Muscle layer of duodenum (tissue), 2 donors: ENCODE data around the gene CCDC85A.

Source experiments
- H3K27ac ChIP-seq: one replicate; pipeline ENCODE4 v1.7.0; 2013; ENCODE audit warnings: mild to moderate bottlenecking, low read length
- H3K27me3 ChIP-seq: one replicate; pipeline ENCODE4 v1.7.0; 2013; ENCODE audit warnings: low read depth, mild to moderate bottlenecking, control low read depth, low read length
- H3K36me3 ChIP-seq, 2 donors: one replicate each; pipeline ENCODE4 v1.7.0; 2013; ENCODE audit warnings: low read length in 2 of 2, control low read depth in 1 of 2, mild to moderate bottlenecking in 1 of 2; ENCODE audit not compliant: insufficient read depth in 2 of 2, control insufficient read depth in 1 of 2
- H3K4me1 ChIP-seq, 2 donors: one replicate each; pipeline ENCODE4 v1.7.0; 2013; ENCODE audit warnings: low read length in 2 of 2, mild to moderate bottlenecking in 2 of 2, control low read depth in 1 of 2, moderate library complexity in 1 of 2; ENCODE audit not compliant: insufficient read depth in 2 of 2, control insufficient read depth in 1 of 2
- H3K4me3 ChIP-seq, 2 donors: one replicate each; pipeline ENCODE4 v1.7.0; 2013; ENCODE audit warnings: low read length in 2 of 2, low read depth in 1 of 2, mild to moderate bottlenecking in 1 of 2
- H3K9me3 ChIP-seq, 2 donors: one replicate each; pipeline ENCODE4 v1.7.0; 2013; ENCODE audit warnings: low read length in 2 of 2, control low read depth in 1 of 2, mild to moderate bottlenecking in 1 of 2; ENCODE audit not compliant: control insufficient read depth in 1 of 2
- donor health status: healthy.

CCDC85A gene

DNA sequence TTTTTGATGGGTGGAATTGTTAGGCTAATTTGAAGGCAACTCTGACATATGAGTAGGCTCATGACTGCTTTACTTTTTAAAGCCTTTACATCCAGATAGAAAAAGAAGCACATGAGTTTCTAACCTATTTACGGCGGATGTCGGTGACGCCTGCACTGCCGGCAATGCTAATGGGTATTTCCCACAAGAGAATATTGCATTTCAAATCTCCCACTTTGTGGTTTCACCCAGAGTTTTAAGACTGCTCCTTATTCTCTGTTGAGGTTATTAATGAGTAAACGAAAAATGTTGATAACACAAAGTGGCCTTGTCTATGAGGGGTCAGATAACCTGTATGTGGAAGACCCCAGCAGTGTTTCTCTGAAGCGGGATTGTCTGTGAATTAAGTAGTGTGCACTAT lies 14.0 kb downstream of the CCDC85A start:
- Histone ChIP-seq H3K9me3 (no peaks in the 10 kb centered on the region), H3K27ac (no peak overlapping the region), H3K4me3 (no peak overlapping the region), H3K36me3 (no peaks in the 10 kb centered on the region), H3K4me1 (no peaks in the 10 kb centered on the region), H3K27me3 (no peaks in the 10 kb centered on the region)

DNA sequence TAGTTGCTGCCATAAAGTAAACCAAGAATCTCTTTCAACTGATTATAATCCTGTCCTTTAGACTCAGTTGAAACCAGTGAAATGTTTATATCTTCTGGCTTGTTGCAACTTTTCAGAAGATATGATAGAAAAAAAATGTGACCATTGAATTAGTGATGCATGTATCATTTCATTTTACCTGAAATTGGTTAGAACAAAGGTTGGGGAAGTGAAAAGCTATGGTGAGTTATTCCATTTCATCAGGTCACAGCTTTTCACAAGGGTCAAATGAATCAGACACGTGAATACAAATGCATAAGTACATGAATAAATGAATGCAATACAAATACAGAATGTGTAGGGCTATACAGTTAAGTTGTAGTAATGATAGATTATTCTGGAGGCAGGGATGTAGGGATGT lies 15.1 kb downstream of the CCDC85A start:
- Histone ChIP-seq H3K27ac (no peak overlapping the region), H3K9me3 (no peaks in the 10 kb centered on the region), H3K27me3 (no peaks in the 10 kb centered on the region), H3K36me3 (no peaks in the 10 kb centered on the region), H3K4me3 (no peak overlapping the region), H3K4me1 (no peaks in the 10 kb centered on the region)

DNA sequence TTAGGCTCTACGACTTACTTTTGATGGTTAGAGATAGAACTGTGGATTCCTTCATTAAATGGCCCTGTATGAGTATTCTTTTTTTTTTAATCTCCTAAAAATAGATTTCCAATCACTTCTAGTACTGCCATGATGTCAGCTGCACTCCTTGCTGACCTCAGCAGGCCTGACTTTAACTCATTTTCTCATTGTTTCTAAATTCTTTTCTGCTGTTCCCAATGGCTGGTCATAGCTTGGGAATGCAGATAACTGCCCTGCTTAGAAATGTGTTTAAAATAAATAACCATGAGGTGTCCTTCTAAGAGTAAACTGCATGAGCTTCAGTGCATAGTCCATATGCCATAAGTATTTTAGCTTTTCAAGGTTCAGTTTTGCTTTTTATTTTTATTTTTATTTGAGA lies 15.7 kb downstream of the CCDC85A start:
- Histone ChIP-seq H3K27me3 (no peaks in the 10 kb centered on the region), H3K4me1 (no peaks in the 10 kb centered on the region), H3K9me3 (no peaks in the 10 kb centered on the region), H3K27ac (no peak overlapping the region), H3K4me3 (no peak overlapping the region), H3K36me3 (no peaks in the 10 kb centered on the region)

DNA sequence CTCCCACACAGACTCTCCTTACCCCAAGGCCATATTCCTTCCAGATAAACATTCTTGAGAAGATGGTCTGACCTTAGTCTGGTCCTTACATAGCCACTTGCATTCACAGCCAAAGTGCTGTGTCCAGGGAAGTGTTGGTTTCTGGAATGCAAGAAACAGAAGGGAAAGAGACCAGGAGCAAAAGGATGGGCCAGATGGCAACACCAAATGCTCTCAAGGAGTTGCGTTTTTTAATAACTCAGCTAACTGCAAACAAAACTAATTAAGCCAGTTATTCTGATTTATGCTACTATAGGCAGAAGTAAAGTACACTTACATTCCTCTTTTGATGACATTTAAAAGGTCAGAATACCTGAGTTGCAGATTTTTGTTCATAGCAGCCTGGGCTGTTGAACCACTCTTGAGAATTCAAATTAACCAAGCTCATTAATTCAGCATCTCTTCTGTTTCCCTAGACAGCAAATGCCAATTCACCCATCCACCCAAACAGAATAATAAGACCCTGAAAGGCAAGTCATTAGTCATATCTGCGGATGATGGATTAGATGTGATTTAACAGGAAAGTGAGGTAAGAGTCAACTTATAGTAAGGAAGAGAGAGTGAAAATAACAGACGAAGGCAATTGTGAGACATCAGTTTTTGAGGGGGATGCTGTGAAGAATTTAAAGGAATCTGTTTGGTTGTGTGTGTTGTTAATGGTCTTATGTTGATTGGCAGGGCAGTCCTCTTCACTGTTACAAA lies 18.8 kb downstream of the CCDC85A start:
- Histone ChIP-seq H3K27me3 (no peaks in the 10 kb centered on the region), H3K4me1 (no peaks in the 10 kb centered on the region), H3K9me3 (no peaks in the 10 kb centered on the region), H3K4me3 (no peak overlapping the region), H3K36me3 (no peaks in the 10 kb centered on the region), H3K27ac (no peak overlapping the region)

DNA sequence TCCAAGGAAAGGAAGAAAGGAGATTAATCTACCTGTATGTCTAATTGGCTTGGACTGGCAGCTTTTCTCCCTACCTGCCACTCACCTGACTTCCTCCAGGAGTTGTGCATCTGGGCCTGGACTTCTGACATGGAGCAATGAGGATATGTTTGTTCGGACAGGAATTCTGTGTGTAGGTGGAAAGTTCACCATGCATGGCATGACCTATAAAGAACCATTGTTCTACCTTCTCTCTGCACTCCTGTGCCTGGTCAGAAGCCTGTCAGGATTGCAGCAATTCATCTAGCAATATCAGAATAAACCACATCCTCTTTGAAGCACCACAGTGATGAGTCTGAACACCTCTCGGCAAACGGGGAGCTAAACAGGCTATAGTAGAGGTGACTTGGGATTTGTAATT lies 20.8 kb downstream of the CCDC85A start:
- no peaks in the 10 kb centered on the region for H3K27me3 ChIP-seq
- H3K9me3 ChIP-seq: no peaks in the 10 kb centered on the region
- no peak overlapping the region for H3K4me3 ChIP-seq
- H3K4me1 ChIP-seq: no peaks in the 10 kb centered on the region
- no peaks in the 10 kb centered on the region for H3K36me3 ChIP-seq
- H3K27ac ChIP-seq: no peak overlapping the region

DNA sequence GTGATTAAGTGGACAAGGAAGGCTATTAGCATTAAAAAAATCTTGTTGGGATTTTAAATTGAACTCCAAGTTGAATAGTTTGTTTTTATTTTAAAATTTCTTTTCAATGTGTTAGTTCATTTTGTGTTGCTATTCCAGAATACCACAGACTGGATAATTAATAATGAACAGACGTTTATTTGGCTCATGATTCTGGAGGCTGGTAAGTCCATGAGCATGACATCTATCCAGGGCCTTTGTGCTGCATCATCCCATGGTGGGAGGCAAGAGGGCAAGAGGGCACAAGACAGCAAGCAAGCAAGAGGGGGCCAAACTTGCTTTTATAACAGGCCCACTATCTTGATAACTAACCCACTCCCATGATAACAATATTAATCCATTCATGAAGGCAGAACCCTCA lies 22.5 kb downstream of the CCDC85A start:
- Histone ChIP-seq H3K4me1 (no peaks in the 10 kb centered on the region), H3K27ac (no peak overlapping the region), H3K27me3 (no peaks in the 10 kb centered on the region), H3K4me3 (no peak overlapping the region), H3K36me3 (no peaks in the 10 kb centered on the region), H3K9me3 (no peaks in the 10 kb centered on the region)

DNA sequence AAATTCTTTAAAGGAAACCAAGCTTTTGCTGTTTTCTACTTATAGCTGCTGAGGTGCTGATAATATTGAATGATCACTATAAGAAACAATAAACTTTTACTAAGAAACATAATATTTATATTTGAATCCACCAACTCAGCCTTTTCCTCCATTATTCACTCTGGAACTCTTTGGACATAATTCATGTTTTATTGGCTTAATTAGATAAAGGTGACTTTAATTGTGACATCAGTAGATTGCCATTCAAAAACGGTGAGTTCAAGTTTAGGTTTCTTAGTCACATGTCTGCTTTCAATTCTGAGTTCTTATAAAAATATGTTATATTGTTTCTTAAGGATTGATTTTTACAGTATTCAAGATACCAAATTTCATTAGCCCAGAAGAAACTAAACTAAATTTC lies 24.0 kb downstream of the CCDC85A start:
- Histone ChIP-seq H3K27ac (no peak overlapping the region), H3K9me3 (no peaks in the 10 kb centered on the region), H3K4me3 (no peak overlapping the region), H3K27me3 (no peaks in the 10 kb centered on the region), H3K4me1 (no peaks in the 10 kb centered on the region), H3K36me3 (no peaks in the 10 kb centered on the region)

DNA sequence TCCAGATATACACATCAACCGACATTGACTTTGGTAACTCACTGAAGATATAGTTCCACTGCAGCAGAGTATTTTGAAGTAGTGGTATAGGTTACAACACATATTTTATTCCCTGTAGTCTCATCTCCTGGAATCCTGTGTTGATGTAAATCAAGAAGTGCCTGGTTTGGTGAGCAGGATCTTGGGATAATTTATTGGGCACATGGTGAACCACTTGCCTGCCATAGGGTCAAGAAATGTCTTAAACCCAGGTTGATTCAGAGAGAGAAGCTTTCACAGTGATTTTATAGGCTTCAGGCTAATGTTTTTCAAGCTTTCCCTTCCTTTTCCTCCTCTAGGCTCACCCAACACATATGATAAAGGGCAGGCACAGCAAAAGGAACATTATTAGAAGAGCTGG lies 24.6 kb downstream of the CCDC85A start:
- no peaks in the 10 kb centered on the region for H3K27me3 ChIP-seq
- H3K36me3 ChIP-seq: no peaks in the 10 kb centered on the region
- H3K9me3 ChIP-seq: no peaks in the 10 kb centered on the region
- no peak overlapping the region for H3K4me3 ChIP-seq
- no peak overlapping the region for H3K27ac ChIP-seq
- H3K4me1 ChIP-seq: no peaks in the 10 kb centered on the region

DNA sequence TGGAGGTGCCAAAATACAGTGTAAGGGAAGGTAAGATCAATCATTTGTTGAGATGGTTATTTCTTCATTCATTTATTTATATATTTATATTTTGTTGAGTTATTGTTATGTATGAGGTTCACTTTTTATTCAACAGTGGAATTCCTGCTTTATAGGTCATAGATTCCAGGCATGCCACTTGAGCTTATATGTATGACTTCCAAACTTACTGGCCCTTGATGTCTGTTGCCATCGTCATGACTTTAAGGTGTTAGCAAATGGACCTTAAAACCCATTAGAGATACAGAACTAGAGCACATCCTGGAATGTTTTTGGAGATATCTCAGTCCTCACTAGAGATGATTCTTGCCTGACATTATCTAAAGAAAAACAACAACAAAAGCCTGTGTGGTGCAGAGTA lies 25.9 kb downstream of the CCDC85A start:
- Histone ChIP-seq H3K36me3 (no peaks in the 10 kb centered on the region), H3K4me1 (no peaks in the 10 kb centered on the region), H3K4me3 (no peak overlapping the region), H3K27me3 (no peaks in the 10 kb centered on the region), H3K27ac (no peak overlapping the region), H3K9me3 (no peaks in the 10 kb centered on the region)

DNA sequence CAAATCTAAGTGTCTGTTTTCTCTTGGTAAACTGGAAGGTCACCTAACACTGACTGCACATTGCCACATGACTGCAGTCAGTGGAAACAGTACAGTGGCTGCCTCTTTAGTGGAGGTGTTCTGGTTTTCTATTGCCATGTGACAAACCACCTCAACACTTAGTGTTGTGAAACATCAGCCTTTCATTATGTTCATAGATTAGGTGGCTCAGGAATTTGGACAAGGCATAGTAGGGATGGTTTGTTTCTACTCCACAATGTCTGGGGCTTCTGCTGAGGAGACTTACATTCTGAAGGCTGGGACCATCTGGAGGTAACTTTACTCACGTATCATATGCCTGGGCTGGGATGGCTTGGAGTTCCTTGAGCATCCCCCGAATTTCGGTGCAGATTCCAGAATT lies 26.5 kb downstream of the CCDC85A start:
- no peaks in the 10 kb centered on the region for H3K4me1 ChIP-seq
- no peaks in the 10 kb centered on the region for H3K9me3 ChIP-seq
- no peak overlapping the region for H3K27ac ChIP-seq
- no peaks in the 10 kb centered on the region for H3K36me3 ChIP-seq
- H3K27me3 ChIP-seq: no peaks in the 10 kb centered on the region
- no peak overlapping the region for H3K4me3 ChIP-seq

DNA sequence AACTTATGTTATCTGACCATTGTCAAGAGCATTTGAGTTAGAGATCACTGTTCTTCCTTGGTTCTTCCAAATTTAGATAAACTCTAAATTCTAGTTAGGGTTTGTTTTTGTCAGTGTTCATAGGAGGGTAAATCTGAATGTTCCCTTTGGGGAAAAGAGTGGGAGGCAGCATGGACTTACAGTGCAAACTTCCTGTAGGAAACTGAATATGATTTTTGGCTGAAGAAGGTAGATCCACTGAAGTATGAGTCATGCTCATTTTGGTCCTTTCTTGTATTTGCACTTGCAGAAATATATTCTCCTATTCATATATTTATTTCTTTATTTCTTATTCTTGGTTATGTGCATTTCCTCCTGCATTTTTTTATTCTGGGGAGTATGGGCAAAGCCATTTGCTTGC lies 27.3 kb downstream of the CCDC85A start:
- no peak overlapping the region for H3K27ac ChIP-seq
- H3K27me3 ChIP-seq: no peaks in the 10 kb centered on the region

DNA sequence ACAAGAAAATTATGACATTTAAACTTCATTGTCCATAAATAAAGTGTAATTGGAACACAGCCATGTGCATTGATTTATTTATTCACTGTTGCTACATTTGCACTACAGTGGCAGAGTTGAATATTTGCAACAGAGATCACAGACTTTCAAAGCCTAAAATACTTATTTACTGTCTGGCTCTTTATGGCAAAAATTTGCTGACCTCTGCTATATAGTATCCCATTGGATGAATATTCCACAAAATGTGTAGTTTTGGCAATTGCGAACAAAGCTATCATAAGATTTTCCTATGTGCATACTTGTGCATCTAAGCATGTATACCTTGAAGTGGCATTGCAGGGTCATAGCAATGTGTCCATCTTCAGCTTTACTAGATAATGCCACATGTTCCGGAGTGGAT lies 32.1 kb downstream of the CCDC85A start:
- no peaks in the 10 kb centered on the region for H3K4me1 ChIP-seq
- no peaks in the 10 kb centered on the region for H3K9me3 ChIP-seq
- H3K27ac ChIP-seq: no peak overlapping the region
- no peaks in the 10 kb centered on the region for H3K36me3 ChIP-seq
- no peaks in the 10 kb centered on the region for H3K27me3 ChIP-seq
- H3K4me3 ChIP-seq: no peak overlapping the region

More for the DNA sequence above, 27.3 kb downstream of the CCDC85A start:
- no peaks in the 10 kb centered on the region for H3K4me1 ChIP-seq
- no peaks in the 10 kb centered on the region for H3K9me3 ChIP-seq
- no peak overlapping the region for H3K4me3 ChIP-seq
- no peaks in the 10 kb centered on the region for H3K36me3 ChIP-seq
